GM18909 (cell line): Measurements from ENCODE around the gene CARMIL3.
"Not testable (repeated sequence)": the region's sequence is repeated elsewhere in the genome, so short reads cannot be mapped to it uniquely, and the experiment has no call there.

ENCODE experiments used
- ATAC-seq: cut with Tn5 transposase; IDR thresholded peaks from one replicate; pipeline ENCODE4 v1.9.1; 2021; ENCODE audit warnings: mild to moderate bottlenecking; ENCODE audit not compliant: unreplicated experiment, poor library complexity

Gene CARMIL3

GRCh38 chr14:24092505-24093206 is 40.8 kb downstream of the CARMIL3 start:
- no peak for ATAC-seq

GRCh38 chr14:24093207-24093900 is 41.5 kb downstream of the CARMIL3 start:
- no peak for ATAC-seq

- peak; percentile 62 for ATAC-seq
Observed at GRCh38 chr14:24093901-24094840, 42.4 kb downstream of the CARMIL3 start, which contains the start of gene PCK2. Gene PCK2, plus strand, starts transcription at chr14:24094311. Its CDS starts 95 bp downstream, at chr14:24094406.

GRCh38 chr14:24094841-24095270 is 43.0 kb downstream of the CARMIL3 start:
- no peak for ATAC-seq

- ATAC-seq: peak; percentile 76
Observed at GRCh38 chr14:24095271-24096068, 43.7 kb downstream of the CARMIL3 start.

GRCh38 chr14:24096545-24097181 is 44.9 kb downstream of the CARMIL3 start:
- ATAC-seq: no peak

- no peak for ATAC-seq
Observed at GRCh38 chr14:24098229-24098926, 46.6 kb downstream of the CARMIL3 start.

- no peak for ATAC-seq
Observed at GRCh38 chr14:24098927-24099813, 47.4 kb downstream of the CARMIL3 start.

- no peak for ATAC-seq
Observed at GRCh38 chr14:24100197-24100981, 48.6 kb downstream of the CARMIL3 start.

- ATAC-seq: no peak
Observed at GRCh38 chr14:24100982-24101494, 49.2 kb downstream of the CARMIL3 start.

- no peak for ATAC-seq
Observed at GRCh38 chr14:24102357-24103048, 50.7 kb downstream of the CARMIL3 start.

- ATAC-seq: no peak
Observed at GRCh38 chr14:24103451-24103850, 51.6 kb downstream of the CARMIL3 start.

GRCh38 chr14:24105609-24106239 is 53.9 kb downstream of the CARMIL3 start:
- ATAC-seq: not testable (repeated sequence)

- ATAC-seq: no peak
Observed at GRCh38 chr14:24106672-24107271, 55.0 kb downstream of the CARMIL3 start.

- ATAC-seq: peak; percentile 36
Observed at GRCh38 chr14:24108336-24108874, 56.6 kb downstream of the CARMIL3 start.
